MM.1S (cell line): ENCODE measurements around the gene ECT2.

Experiments
- DNase-seq: peaks from one replicate; pipeline ENCODE4 v3.0.0-alpha.2; 2015
- H2AFZ ChIP-seq: fragments of 300-600 bp; sonication (generic); 2 replicates; pipeline ENCODE4 v1.6.0; 2016; ENCODE audit warnings: antibody characterized with exemption, low read length
- H3F3A ChIP-seq: fragments of 300-600 bp; sonication (generic); 2 replicates; pipeline ENCODE4 v1.6.1; 2016; ENCODE audit warnings: mild to moderate bottlenecking, antibody characterized with exemption, low read length, moderate library complexity, mixed read lengths; ENCODE audit not compliant: insufficient read depth
- H3K27ac ChIP-seq: fragments of 300-600 bp; sonication (generic); 2 replicates; pipeline ENCODE4 v1.5.1; 2016; ENCODE audit warnings: mild to moderate bottlenecking, low read length
- H3K27me3 ChIP-seq: fragments of 300-600 bp; sonication (generic); replicated peaks from 2 replicates; pipeline ENCODE4 v1.6.0; 2016; ENCODE audit warnings: low read length; ENCODE audit not compliant: insufficient read depth
- H3K36me3 ChIP-seq: fragments of 300-600 bp; sonication (generic); replicated peaks from 2 replicates; pipeline ENCODE4 v1.6.1; 2016; ENCODE audit warnings: mild to moderate bottlenecking, low read length, mixed read lengths; ENCODE audit not compliant: insufficient read depth
- H3K4me1 ChIP-seq: fragments of 300-600 bp; sonication (generic); 2 replicates; pipeline ENCODE4 v1.6.1; 2016; ENCODE audit warnings: low read length, mixed read lengths
- H3K4me2 ChIP-seq: fragments of 300-600 bp; sonication (generic); 2 replicates; pipeline ENCODE4 v1.6.0; 2016; ENCODE audit warnings: low read depth, low read length
- H3K4me3 ChIP-seq: fragments of 300-600 bp; sonication (generic); 2 replicates; pipeline ENCODE4 v1.5.1; 2016; ENCODE audit warnings: low read length, mixed read lengths
- H3K79me2 ChIP-seq: fragments of 300-600 bp; sonication (generic); 2 replicates; pipeline ENCODE4 v1.6.1; 2016; ENCODE audit warnings: mixed run types, low read length, mixed read lengths
- H3K9ac ChIP-seq: fragments of 300-600 bp; sonication (generic); 2 replicates; pipeline ENCODE4 v1.6.1; 2016; ENCODE audit warnings: low read length, mixed read lengths
- H3K9me2 ChIP-seq: fragments of 300-600 bp; sonication (generic); replicated peaks from 2 replicates; pipeline ENCODE4 v1.6.1; 2016; ENCODE audit warnings: mild to moderate bottlenecking, low read length, mixed read lengths; ENCODE audit not compliant: insufficient read depth
- H3K9me3 ChIP-seq: fragments of 300-600 bp; sonication (generic); replicated peaks from 2 replicates; pipeline ENCODE4 v1.6.1; 2016; ENCODE audit warnings: mild to moderate bottlenecking, low read length, mixed read lengths; ENCODE audit not compliant: insufficient read depth
- H4K20me1 ChIP-seq: fragments of 300-600 bp; sonication (generic); 2 replicates; pipeline ENCODE4 v1.6.1; 2016; ENCODE audit warnings: mild to moderate bottlenecking, low read length, moderate library complexity, mixed read lengths; ENCODE audit not compliant: insufficient read depth
- EZH2 ChIP-seq: fragments of 300-600 bp; sonication (generic); optimal IDR thresholded peaks from 2 replicates; pipeline ENCODE3; 2017; ENCODE audit warnings: low read depth, mild to moderate bottlenecking, antibody characterized with exemption, low read length, mixed read lengths
- EZH2phosphoT487 ChIP-seq: fragments of 300-600 bp; sonication (generic); IDR thresholded peaks from 2 replicates; pipeline ENCODE4 v1.6.1; 2018; ENCODE audit warnings: antibody characterized with exemption, low read length
- TF ChIP-seq, protein P1 (sequence below): fragments of 300-600 bp; sonication (generic); IDR thresholded peaks from 2 replicates; pipeline ENCODE4 v1.5.1; 2016; ENCODE audit warnings: antibody characterized with exemption, low read length, mixed read lengths

ECT2 gene

DNA sequence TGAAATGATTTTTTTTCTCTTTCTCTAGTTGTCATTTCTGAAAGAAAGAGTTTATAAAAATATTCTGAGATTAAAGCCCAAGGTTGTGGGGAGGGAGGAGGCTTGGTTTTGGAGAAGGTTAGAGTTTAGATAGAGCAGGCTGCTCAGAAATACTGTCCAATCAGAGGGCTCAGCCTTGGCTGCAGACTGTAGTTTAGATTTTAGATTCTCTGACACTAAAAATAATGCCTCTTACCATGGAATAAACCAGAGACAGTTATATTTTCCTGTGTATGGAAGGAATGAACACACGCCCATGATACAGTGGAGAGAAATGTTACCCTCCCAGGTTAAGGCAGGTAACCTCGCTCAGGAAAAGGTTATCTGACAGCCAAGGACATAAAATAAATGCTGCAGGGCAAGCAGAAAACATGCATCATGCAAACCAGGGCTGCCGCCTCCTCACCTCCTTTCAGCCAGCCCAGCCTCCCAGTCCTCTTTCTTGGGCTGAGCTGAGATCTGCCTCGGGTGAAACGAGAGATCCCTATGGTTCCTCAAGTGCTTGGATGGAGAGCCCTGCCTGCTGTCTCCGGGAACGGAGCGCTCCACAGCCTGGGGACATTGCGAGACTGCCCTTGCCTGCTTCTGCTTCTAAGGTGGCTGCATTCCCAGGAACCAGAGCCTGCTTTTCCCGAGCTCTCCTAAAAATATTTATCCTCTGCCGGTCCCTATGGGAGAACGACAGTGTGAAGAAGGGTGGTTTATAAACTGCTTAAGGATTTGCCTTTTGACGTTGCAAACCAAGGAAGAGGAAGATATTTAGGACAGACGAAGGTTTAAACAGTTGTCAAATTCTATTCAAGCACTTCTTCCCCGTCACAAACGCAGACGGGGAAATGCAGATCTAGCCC lies 40.5 kb upstream of the ECT2 start:
- Histone ChIP-seq H3K4me3 (peak overlapping the region; percentile 84), H3K27ac (no peak overlapping the region), H3K4me2 (peak overlapping the region; percentile 97), H3K9me2 (no peaks in the 10 kb centered on the region), H2AFZ (peak overlapping the region; percentile 94), H3K4me1 (peaks cover 7% of the 10 kb centered on the region), H4K20me1 (no peaks in the 10 kb centered on the region), H3F3A (peaks cover 8% of the 10 kb centered on the region), H3K9ac (peak overlapping the region; percentile 63), H3K79me2 (no peaks in the 10 kb centered on the region), H3K27me3 (no peaks in the 10 kb centered on the region), H3K36me3 (no peaks in the 10 kb centered on the region), H3K9me3 (no peaks in the 10 kb centered on the region)
- DNase-seq, result peak; percentile 28
- TF ChIP-seq EZH2, result no peak
- TF ChIP-seq, protein P1, sequence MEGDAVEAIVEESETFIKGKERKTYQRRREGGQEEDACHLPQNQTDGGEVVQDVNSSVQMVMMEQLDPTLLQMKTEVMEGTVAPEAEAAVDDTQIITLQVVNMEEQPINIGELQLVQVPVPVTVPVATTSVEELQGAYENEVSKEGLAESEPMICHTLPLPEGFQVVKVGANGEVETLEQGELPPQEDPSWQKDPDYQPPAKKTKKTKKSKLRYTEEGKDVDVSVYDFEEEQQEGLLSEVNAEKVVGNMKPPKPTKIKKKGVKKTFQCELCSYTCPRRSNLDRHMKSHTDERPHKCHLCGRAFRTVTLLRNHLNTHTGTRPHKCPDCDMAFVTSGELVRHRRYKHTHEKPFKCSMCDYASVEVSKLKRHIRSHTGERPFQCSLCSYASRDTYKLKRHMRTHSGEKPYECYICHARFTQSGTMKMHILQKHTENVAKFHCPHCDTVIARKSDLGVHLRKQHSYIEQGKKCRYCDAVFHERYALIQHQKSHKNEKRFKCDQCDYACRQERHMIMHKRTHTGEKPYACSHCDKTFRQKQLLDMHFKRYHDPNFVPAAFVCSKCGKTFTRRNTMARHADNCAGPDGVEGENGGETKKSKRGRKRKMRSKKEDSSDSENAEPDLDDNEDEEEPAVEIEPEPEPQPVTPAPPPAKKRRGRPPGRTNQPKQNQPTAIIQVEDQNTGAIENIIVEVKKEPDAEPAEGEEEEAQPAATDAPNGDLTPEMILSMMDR, result no peak
- TF ChIP-seq EZH2phosphoT487, result no peak

DNA sequence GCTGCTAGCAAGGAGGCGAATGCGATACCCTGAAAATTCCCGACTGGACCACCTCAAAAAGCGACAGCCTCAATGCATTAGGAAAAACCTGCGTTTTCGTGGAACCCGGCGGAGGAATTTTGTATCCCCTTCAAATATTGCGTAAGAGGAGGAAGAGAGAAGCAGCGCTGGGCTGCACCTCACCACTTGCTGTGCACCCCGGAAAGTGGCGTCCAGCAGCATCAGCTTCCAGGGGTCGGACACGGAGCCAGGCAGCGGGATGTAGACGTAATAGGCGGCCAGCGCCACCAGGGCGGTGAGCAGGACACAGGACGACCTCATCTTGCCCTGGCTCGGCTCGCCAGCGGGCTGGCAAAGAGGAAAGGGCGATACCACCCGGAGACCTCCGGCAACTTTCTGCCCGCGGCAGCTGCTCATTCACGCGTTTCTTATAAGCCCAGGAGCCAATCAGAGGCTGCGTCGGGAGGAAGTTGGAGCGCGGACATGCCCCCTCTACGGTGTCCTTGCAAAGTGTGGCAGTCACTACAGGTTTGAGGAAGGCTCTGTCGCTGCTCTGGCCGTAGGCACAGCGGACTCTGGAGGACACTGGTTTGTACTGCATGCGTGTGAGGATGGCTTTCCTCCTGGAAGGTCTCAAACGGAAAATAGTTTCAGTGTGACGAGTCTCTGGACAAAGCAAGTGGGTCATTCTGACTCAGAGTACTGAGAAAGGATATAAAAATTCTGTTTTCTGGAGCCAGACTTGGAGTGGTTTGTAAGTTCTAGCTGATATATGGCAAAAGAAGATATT lies 39.7 kb upstream of the ECT2 start, which contains the start of gene NCEH1:
Gene NCEH1 (minus strand): TSS at position 404 of the 790 bp plus-strand sequence. CDS start 83 bp downstream, at position 321.
- peak; percentile 99 for DNase-seq
- TF ChIP-seq, protein P1, result peak; percentile 96
- no peak for TF ChIP-seq EZH2phosphoT487
- Histone ChIP-seq H3K9me2 (no peaks in the 10 kb centered on the region), H3K9ac (peak within 1 kb of the TSS; percentile 63), H3K4me2 (peak within 1 kb of the TSS; percentile 97), H3K4me3 (peak within 1 kb of the TSS; percentile 84), H3K27ac (peak within 1 kb of the TSS; percentile 33; the same call in 1 of the 2 replicates), H3K4me1 (peaks cover 7% of the 10 kb centered on the region), H3K79me2 (no peaks in the 10 kb centered on the region), H2AFZ (peak within 1 kb of the TSS; percentile 94), H3K9me3 (no peaks in the 10 kb centered on the region), H4K20me1 (no peaks in the 10 kb centered on the region), H3F3A (peaks cover 8% of the 10 kb centered on the region), H3K27me3 (no peaks in the 10 kb centered on the region), H3K36me3 (no peaks in the 10 kb centered on the region)

DNA sequence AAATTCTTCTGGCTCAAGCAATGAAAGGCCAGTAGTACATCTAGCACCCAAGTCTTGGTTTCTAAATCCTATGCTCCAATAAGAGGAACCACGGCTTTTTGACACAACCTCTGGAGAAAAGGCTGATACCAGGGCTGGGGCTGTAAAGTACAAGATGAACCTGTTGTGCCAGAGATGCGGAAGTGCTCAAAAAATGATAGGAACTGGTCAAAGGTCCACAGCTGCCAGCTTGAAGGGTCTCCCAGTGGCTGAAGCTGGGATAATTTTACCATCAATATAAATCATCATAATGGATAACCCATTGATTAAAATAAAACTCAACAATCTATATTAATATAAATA lies 39.1 kb upstream of the ECT2 start:
- Histone ChIP-seq H3K4me1 (peaks cover 7% of the 10 kb centered on the region), H3K9ac (peak overlapping the region; percentile 63; the same call in 1 of the 2 replicates), H3K4me2 (peak overlapping the region; percentile 97), H3K27me3 (no peaks in the 10 kb centered on the region), H3F3A (peaks cover 8% of the 10 kb centered on the region), H3K79me2 (no peaks in the 10 kb centered on the region), H3K9me3 (no peaks in the 10 kb centered on the region), H4K20me1 (no peaks in the 10 kb centered on the region), H3K36me3 (no peaks in the 10 kb centered on the region), H3K9me2 (no peaks in the 10 kb centered on the region), H3K4me3 (peak overlapping the region; percentile 84), H2AFZ (peak overlapping the region; percentile 94), H3K27ac (peak overlapping the region; percentile 33; the same call in 1 of the 2 replicates)
- TF ChIP-seq EZH2phosphoT487 (no peak), EZH2 (no peak)
- TF ChIP-seq, protein P1, result no peak
- DNase-seq, result peak; percentile 45
